ENCODE measurements around the gene GORAB.

GORAB gene

GRCh38 chr1:170539154-170539553 lies 7.2 kb downstream of the GORAB start:
- H3K36me3 ChIP-seq (ENCODE audit: insufficient read depth, low read length) = peaks cover 46% of the 10 kb centered on the region
- no peak overlapping the region for H3K9ac ChIP-seq (ENCODE audit: low read length)
- H3K27me3 ChIP-seq (ENCODE audit: control insufficient read depth in 1 of 2, insufficient read depth in 2 of 2, low read length in 2 of 2) = no peaks in the 10 kb centered on the region
- H3K27ac ChIP-seq (ENCODE audit: low read depth, low read length) = no peak overlapping the region
- H3K9me3 ChIP-seq (ENCODE audit: low read length) = no peaks in the 10 kb centered on the region
- H3K4me3 ChIP-seq (ENCODE audit: low read depth in 1 of 2, low read length in 2 of 2) = no peak overlapping the region
- peaks cover 3% of the 10 kb centered on the region for H3K4me1 ChIP-seq (ENCODE audit: insufficient read depth, low read length)

GRCh38 chr1:170544624-170545023 lies 12.7 kb downstream of the GORAB start:
- Histone ChIP-seq H3K27me3 (ENCODE audit: control insufficient read depth in 1 of 2, insufficient read depth in 2 of 2, low read length in 2 of 2) (no peaks in the 10 kb centered on the region), H3K4me1 (ENCODE audit: insufficient read depth, low read length) (no peaks in the 10 kb centered on the region), H3K9ac (ENCODE audit: low read length) (no peak overlapping the region), H3K36me3 (ENCODE audit: insufficient read depth, low read length) (peaks cover 51% of the 10 kb centered on the region), H3K9me3 (ENCODE audit: low read length) (no peaks in the 10 kb centered on the region), H3K27ac (ENCODE audit: low read depth, low read length) (no peak overlapping the region), H3K4me3 (ENCODE audit: low read depth in 1 of 2, low read length in 2 of 2) (no peak overlapping the region)

DNA sequence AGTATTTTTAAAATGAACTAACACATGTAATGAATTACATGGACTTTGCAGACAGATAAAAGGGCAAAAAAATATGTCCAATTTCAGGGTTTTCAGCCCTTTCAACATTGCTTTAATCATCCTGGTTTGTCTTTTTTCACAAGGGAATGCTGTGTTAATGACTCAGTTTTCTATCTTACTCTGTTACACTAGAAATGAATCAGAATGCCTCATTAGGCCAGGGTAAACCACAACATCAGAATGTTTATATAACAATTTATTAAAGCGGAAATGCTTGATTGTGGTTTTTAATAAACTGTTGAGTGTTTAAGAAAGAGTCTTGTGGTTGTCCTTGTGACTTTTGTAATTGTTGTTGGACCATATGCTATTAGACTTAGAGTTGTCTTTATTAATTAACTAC lies 13.5 kb downstream of the GORAB start:
- Histone ChIP-seq H3K9ac (ENCODE audit: low read length) (no peak overlapping the region), H3K4me3 (ENCODE audit: low read depth in 1 of 2, low read length in 2 of 2) (no peak overlapping the region), H3K27ac (ENCODE audit: low read depth, low read length) (no peak overlapping the region), H3K9me3 (ENCODE audit: low read length) (no peaks in the 10 kb centered on the region), H3K36me3 (ENCODE audit: insufficient read depth, low read length) (peaks cover 43% of the 10 kb centered on the region), H3K4me1 (ENCODE audit: insufficient read depth, low read length) (no peaks in the 10 kb centered on the region), H3K27me3 (ENCODE audit: control insufficient read depth in 1 of 2, insufficient read depth in 2 of 2, low read length in 2 of 2) (no peaks in the 10 kb centered on the region)

GRCh38 chr1:170547255-170547654 lies 15.3 kb downstream of the GORAB start:
- H3K4me1 ChIP-seq (ENCODE audit: insufficient read depth, low read length) = no peaks in the 10 kb centered on the region
- no peak overlapping the region for H3K4me3 ChIP-seq (ENCODE audit: low read depth in 1 of 2, low read length in 2 of 2)
- no peaks in the 10 kb centered on the region for H3K27me3 ChIP-seq (ENCODE audit: control insufficient read depth in 1 of 2, insufficient read depth in 2 of 2, low read length in 2 of 2)
- H3K9ac ChIP-seq (ENCODE audit: low read length) = no peak overlapping the region
- no peak overlapping the region for H3K27ac ChIP-seq (ENCODE audit: low read depth, low read length)
- no peaks in the 10 kb centered on the region for H3K9me3 ChIP-seq (ENCODE audit: low read length)
- peaks cover 33% of the 10 kb centered on the region for H3K36me3 ChIP-seq (ENCODE audit: insufficient read depth, low read length)

GRCh38 chr1:170548497-170548896 lies 16.5 kb downstream of the GORAB start:
- Histone ChIP-seq H3K27me3 (ENCODE audit: control insufficient read depth in 1 of 2, insufficient read depth in 2 of 2, low read length in 2 of 2) (no peaks in the 10 kb centered on the region), H3K36me3 (ENCODE audit: insufficient read depth, low read length) (peaks cover 23% of the 10 kb centered on the region), H3K27ac (ENCODE audit: low read depth, low read length) (no peak overlapping the region), H3K4me1 (ENCODE audit: insufficient read depth, low read length) (no peaks in the 10 kb centered on the region), H3K9ac (ENCODE audit: low read length) (no peak overlapping the region), H3K4me3 (ENCODE audit: low read depth in 1 of 2, low read length in 2 of 2) (no peak overlapping the region), H3K9me3 (ENCODE audit: low read length) (no peaks in the 10 kb centered on the region)

DNA sequence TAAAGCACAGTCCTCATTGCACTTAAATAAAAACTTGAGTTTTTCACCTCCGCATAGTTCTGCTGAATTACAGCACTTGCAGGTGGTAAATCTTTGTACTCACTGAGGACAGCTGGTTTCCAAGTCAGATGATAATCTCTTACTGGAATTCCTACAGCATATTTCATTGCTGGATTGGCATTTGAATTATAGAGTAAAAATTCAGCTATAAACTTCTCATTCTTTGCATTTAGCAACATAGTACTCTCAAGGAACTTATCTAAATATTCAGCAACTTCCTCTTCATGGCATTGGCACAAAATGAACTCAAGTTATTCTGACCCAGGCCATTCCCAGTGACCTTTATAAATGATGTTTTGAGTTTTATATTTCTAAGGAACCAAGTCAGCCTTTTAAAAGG lies 23.4 kb downstream of the GORAB start:
- no peaks in the 10 kb centered on the region for H3K4me1 ChIP-seq (ENCODE audit: insufficient read depth, low read length)
- H3K27ac ChIP-seq (ENCODE audit: low read depth, low read length) = no peak overlapping the region
- H3K36me3 ChIP-seq (ENCODE audit: insufficient read depth, low read length) = peaks cover 9% of the 10 kb centered on the region
- H3K4me3 ChIP-seq (ENCODE audit: low read depth in 1 of 2, low read length in 2 of 2) = no peak overlapping the region
- H3K9me3 ChIP-seq (ENCODE audit: low read length) = no peaks in the 10 kb centered on the region
- no peaks in the 10 kb centered on the region for H3K27me3 ChIP-seq (ENCODE audit: control insufficient read depth in 1 of 2, insufficient read depth in 2 of 2, low read length in 2 of 2)
- no peak overlapping the region for H3K9ac ChIP-seq (ENCODE audit: low read length)

GRCh38 chr1:170556917-170557316 lies 25.0 kb downstream of the GORAB start:
- Histone ChIP-seq H3K9ac (ENCODE audit: low read length) (no peak overlapping the region), H3K4me3 (ENCODE audit: low read depth in 1 of 2, low read length in 2 of 2) (no peak overlapping the region), H3K9me3 (ENCODE audit: low read length) (no peaks in the 10 kb centered on the region), H3K4me1 (ENCODE audit: insufficient read depth, low read length) (no peaks in the 10 kb centered on the region), H3K27me3 (ENCODE audit: control insufficient read depth in 1 of 2, insufficient read depth in 2 of 2, low read length in 2 of 2) (no peaks in the 10 kb centered on the region), H3K36me3 (ENCODE audit: insufficient read depth, low read length) (peaks cover 5% of the 10 kb centered on the region), H3K27ac (ENCODE audit: low read depth, low read length) (no peak overlapping the region)

DNA sequence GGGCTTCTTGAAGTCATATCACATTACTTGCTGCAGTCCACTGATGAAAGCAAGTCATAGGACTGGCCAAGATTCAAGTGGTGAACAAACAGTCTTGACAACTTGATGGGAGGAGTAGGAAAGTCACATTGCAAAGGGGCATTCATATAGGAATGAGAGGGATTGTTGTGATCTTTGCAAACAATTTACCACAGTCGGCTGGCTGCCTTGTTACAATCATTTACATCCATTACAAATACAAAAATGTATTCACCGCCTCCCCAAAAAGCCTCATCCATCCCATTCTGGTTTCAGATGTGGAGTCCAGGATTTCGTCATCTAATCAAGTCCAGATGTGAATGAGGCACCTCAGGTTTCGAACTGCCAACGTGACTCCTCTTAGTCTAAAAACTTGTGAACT lies 26.8 kb downstream of the GORAB start:
- H3K27ac ChIP-seq (ENCODE audit: low read depth, low read length) = no peak overlapping the region
- H3K4me1 ChIP-seq (ENCODE audit: insufficient read depth, low read length) = peaks cover 4% of the 10 kb centered on the region
- no peaks in the 10 kb centered on the region for H3K36me3 ChIP-seq (ENCODE audit: insufficient read depth, low read length)
- no peaks in the 10 kb centered on the region for H3K27me3 ChIP-seq (ENCODE audit: control insufficient read depth in 1 of 2, insufficient read depth in 2 of 2, low read length in 2 of 2)
- H3K9me3 ChIP-seq (ENCODE audit: low read length) = no peaks in the 10 kb centered on the region
- no peak overlapping the region for H3K9ac ChIP-seq (ENCODE audit: low read length)
- H3K4me3 ChIP-seq (ENCODE audit: low read depth in 1 of 2, low read length in 2 of 2) = no peak overlapping the region

GRCh38 chr1:170559166-170559565 lies 27.2 kb downstream of the GORAB start:
- peaks cover 4% of the 10 kb centered on the region for H3K4me1 ChIP-seq (ENCODE audit: insufficient read depth, low read length)
- no peaks in the 10 kb centered on the region for H3K27me3 ChIP-seq (ENCODE audit: control insufficient read depth in 1 of 2, insufficient read depth in 2 of 2, low read length in 2 of 2)
- H3K9ac ChIP-seq (ENCODE audit: low read length) = no peak overlapping the region
- H3K27ac ChIP-seq (ENCODE audit: low read depth, low read length) = no peak overlapping the region
- H3K9me3 ChIP-seq (ENCODE audit: low read length) = no peaks in the 10 kb centered on the region
- H3K36me3 ChIP-seq (ENCODE audit: insufficient read depth, low read length) = no peaks in the 10 kb centered on the region
- H3K4me3 ChIP-seq (ENCODE audit: low read depth in 1 of 2, low read length in 2 of 2) = no peak overlapping the region

DNA sequence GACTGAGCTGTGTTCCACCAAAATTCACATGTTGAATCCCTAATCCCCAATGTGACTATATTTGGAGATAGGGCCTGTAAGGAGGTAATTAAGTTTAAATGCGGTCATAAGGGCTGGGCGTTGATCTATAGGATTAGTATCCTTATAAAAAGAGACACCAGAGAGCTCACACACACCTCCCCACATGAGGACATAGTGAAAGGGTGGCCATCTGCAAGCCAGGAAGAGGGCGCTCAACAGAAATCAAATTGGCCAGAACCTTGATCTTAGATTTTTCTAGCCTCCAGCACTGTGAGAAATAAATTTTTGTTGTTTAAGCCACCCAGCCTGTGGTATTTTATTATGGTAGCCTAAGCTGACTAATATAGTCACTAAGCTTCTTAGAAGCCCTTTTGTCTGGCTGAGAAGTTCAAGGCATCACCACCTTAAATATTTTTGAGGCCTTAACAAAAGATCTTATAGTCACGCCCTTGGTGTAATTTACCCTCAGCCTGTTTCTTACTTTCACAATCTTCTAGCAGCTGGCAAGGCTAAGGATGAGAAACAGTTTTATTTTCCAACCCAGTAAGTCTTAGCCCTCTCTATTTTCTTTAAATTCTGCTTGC lies 28.8 kb downstream of the GORAB start:
- H3K27ac ChIP-seq (ENCODE audit: low read depth, low read length) = no peak overlapping the region
- no peaks in the 10 kb centered on the region for H3K9me3 ChIP-seq (ENCODE audit: low read length)
- no peak overlapping the region for H3K9ac ChIP-seq (ENCODE audit: low read length)
- no peak overlapping the region for H3K4me3 ChIP-seq (ENCODE audit: low read depth in 1 of 2, low read length in 2 of 2)
- H3K36me3 ChIP-seq (ENCODE audit: insufficient read depth, low read length) = no peaks in the 10 kb centered on the region
- H3K4me1 ChIP-seq (ENCODE audit: insufficient read depth, low read length) = peaks cover 4% of the 10 kb centered on the region
- H3K27me3 ChIP-seq (ENCODE audit: control insufficient read depth in 1 of 2, insufficient read depth in 2 of 2, low read length in 2 of 2) = no peaks in the 10 kb centered on the region

GRCh38 chr1:170562646-170563338 lies 30.8 kb downstream of the GORAB start:
- H3K4me3 ChIP-seq (ENCODE audit: low read depth in 1 of 2, low read length in 2 of 2) = no peak overlapping the region
- H3K36me3 ChIP-seq (ENCODE audit: insufficient read depth, low read length) = no peaks in the 10 kb centered on the region
- peaks cover 4% of the 10 kb centered on the region for H3K4me1 ChIP-seq (ENCODE audit: insufficient read depth, low read length)
- no peak overlapping the region for H3K9ac ChIP-seq (ENCODE audit: low read length)
- no peaks in the 10 kb centered on the region for H3K27me3 ChIP-seq (ENCODE audit: control insufficient read depth in 1 of 2, insufficient read depth in 2 of 2, low read length in 2 of 2)
- H3K9me3 ChIP-seq (ENCODE audit: low read length) = no peaks in the 10 kb centered on the region
- H3K27ac ChIP-seq (ENCODE audit: low read depth, low read length) = no peak overlapping the region

DNA sequence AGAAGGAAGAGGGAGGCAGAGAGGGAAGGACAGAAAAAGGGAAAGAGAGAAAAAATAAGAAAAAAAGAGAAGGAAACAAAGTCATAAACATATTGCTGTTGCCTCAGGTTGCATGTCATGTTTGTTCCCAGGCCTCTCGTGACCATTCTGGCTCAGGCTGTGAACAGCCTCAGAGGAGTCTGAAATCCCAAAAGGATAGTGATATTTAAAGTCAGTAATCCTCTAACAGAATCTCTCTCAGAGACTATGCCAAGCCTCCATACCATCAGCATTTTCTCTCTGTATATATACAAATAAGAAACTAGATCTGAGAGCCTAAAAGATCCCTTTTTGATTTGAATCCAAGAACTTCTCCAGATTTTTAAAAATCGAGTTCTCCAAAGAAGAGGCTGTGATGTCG lies 35.2 kb downstream of the GORAB start:
- H3K9ac ChIP-seq (ENCODE audit: low read length) = no peak overlapping the region
- H3K4me1 ChIP-seq (ENCODE audit: insufficient read depth, low read length) = peaks cover 4% of the 10 kb centered on the region
- no peak overlapping the region for H3K4me3 ChIP-seq (ENCODE audit: low read depth in 1 of 2, low read length in 2 of 2)
- no peaks in the 10 kb centered on the region for H3K36me3 ChIP-seq (ENCODE audit: insufficient read depth, low read length)
- H3K27me3 ChIP-seq (ENCODE audit: control insufficient read depth in 1 of 2, insufficient read depth in 2 of 2, low read length in 2 of 2) = no peaks in the 10 kb centered on the region
- no peaks in the 10 kb centered on the region for H3K9me3 ChIP-seq (ENCODE audit: low read length)
- H3K27ac ChIP-seq (ENCODE audit: low read depth, low read length) = no peak overlapping the region

Data from muscle layer of colon (tissue), 2 donors.